Activated effector memory CD4-positive, alpha-beta T cell treated with Interleukin-2 at 50 U/mL for 16 hours (primary cell): ENCODE measurements around the gene ATP9B.

ENCODE experiments used
- DNase-seq: peaks from one replicate; pipeline ENCODE4 v3.0.0-alpha.2; 2020

Gene ATP9B

DNA sequence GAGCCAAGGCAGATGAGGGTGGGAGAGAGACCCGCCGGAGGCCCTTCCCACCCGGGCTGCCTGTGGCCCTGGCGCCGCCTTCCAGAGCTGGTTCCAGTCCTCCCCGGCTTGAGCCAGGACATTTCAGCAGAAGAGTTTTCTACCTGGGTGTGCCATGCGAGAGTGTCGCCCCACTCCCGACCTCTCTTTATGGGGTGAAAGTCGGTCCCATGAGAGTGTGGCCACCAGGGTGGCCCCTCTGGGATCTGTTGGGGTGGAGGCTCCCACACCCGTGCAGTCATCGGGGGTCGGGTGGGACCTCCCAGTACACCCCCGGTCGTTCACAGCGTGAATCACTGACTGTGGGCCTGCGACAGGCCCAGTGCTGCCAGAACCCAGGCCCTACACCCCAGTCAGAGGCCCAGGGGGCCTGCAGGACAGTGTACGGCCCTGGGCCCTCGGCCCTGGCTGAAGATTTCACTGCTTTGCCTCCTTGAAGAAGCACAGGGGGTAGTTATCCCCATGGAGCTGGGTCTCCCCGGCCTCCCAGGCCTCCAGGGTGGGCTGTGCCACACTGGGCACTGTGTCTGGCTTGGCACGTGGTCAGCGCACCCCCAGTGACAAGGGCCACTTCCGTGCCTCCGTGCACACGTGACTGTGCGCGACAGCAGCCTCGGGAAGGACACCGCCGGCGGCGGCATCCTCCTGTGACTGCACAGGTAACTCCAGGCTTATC lies 332.5 kb downstream of the ATP9B start:
- DNase-seq, result no peak

- no peak for DNase-seq
Measured at GRCh38 chr18:79402209-79402576, 333.0 kb downstream of the ATP9B start.

DNA sequence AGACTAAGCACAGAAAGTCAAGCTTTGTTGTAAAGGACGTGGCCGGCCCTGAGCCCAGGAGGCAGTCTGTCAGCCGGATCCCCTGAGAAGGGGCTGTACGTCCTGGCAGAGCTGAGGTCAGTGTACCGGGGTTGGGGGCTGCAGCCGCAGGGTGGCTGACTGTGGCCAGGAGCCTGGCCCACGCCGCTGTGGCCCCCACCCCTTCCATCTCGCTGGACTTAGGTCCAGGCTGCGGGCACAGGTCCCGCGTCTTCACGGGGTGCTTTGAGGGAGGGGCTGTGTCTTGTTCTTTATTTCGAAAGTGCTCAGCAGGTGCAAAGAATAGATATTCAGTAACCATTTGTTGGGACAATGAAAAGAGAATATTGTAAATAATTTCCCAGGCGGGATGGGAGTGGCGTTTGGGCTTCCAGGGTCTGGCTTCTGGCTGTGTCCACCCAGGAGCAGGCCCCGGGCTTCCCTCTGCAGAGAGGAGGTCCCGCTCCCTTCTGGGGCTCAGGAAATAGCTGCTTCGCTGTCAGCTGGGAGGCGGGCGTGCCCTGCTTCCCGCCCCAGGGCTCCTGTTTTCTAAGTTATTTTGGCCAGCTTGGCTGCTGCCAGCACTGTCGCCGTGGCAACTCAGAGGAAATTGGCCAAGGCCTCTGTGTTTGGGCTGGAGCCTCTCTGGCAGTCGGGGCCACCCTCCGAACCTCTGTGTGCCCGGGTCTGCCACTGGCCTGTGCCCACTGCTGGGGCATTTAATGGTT lies 334.0 kb downstream of the ATP9B start:
- DNase-seq, result no peak

DNA sequence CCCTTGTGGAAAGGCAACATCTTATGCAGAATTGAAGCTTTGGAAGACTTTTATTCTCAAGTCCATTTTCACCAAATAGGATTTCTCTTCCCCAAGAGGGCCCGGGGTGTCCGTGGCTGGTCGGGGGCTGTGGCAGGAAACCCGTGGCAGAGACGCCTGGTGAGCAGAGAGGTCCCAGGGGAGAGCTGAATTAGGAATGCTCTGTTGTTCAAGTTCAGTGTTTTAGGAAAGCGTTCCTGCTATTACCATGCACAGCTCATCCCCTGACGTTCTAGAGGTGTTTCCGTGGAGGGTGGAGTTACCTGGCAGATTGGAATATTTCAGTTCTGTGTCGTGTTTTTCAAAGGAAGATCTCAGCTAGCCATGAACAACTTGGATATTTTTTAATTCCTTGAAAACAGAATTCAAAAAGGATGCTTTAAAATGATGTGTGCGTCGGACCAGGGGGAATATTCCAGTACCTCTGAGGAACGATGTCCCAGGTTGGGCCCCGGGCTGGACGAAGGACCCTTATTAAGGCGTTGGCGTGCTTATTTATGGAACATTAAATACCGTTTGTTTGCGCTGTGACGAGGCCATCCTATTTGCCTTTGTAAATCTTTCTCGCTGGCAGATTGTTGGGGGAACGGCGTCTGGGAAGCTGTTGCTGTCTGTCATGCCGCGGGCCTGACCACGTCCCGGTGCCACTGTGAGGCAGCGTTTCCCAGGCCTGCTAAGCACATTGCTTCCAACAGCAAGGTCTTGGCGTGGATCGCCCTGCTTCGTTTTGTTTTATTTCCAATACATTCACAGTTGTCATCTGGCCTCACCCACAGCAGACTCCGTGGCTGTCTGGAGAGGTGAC lies 334.8 kb downstream of the ATP9B start:
- DNase-seq, result no peak

DNA sequence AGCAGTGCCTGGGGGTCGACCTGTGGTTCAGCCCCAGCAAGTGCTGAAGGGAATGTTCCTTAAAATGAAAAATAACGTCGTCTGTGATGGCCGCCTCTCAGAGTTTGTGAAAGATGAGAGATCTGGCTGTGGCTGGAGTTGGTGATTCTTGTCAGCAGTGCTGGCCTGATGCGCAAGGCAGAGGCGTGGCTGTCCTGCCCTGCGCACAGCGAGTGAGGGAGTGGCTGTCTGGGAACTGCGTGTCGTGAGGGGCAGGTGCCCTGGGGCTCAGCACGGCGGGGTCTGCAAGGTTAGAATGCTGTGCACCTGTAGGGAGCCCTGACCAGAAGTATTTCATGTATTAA lies 335.3 kb downstream of the ATP9B start:
- no peak for DNase-seq

DNA sequence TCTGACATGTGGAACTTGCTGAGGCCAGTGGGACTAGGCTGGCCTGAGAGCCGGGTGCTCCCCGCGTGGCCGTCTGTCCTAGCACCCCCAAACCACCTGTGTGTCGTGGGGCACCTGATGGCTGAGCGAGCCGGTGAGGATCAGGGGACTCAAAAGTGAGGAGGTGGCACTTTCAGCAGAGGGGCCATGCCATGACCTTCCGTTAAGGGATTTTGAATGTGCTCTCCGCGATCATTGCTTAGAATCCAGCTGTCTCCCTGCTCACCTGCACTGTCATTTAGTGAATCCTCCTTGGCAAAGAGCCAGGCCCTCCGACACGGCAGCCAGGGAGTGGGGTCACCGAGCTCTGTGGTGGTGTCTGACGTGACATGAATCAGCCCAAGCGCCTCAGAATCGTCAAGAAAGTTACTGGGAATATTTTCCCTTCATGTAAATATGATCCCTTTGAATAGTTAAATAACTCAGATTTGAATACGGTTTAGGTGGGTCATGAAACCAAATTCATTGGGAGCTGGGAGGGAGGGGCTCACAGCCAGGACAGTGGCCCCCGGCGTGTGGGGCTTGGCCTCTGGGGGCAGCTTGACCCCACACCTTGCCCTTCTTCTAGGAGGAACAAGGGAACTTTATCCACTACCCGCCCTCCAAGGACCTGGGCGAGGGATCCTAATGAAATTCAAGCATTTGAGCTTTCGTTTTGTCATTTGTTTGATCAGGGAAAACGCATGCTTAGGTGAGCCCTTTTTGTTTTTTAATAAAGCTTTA lies 336.0 kb downstream of the ATP9B start:
- no peak for DNase-seq

- DNase-seq, result peak; percentile 80
Measured at GRCh38 chr18:79405781-79406575, 336.8 kb downstream of the ATP9B start.

GRCh38 chr18:79406708-79407107 lies 337.5 kb downstream of the ATP9B start:
- no peak for DNase-seq

DNA sequence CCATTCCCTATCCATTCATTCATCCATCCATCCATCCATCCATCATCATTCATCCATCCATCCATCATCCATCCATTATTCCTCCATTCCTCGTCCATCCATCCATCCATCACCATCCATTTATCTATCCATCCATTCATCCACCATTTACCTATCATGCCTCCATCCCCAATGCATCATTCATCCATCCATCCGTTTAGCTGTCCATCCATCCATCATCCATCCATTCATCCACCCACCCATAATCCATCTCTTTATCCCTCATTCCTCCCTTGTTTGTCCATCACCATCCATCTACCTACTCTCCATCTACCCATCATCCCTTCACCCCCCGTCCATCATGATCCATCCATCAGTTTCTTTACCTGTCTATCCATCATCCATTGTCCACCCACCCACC lies 340.1 kb downstream of the ATP9B start:
- no peak for DNase-seq

- no peak for DNase-seq
Measured at GRCh38 chr18:79410171-79410641, 341.0 kb downstream of the ATP9B start.

- DNase-seq, result no peak
Measured at GRCh38 chr18:79410731-79411613, 341.8 kb downstream of the ATP9B start.

GRCh38 chr18:79411614-79412526 lies 342.7 kb downstream of the ATP9B start:
- no peak for DNase-seq

DNA sequence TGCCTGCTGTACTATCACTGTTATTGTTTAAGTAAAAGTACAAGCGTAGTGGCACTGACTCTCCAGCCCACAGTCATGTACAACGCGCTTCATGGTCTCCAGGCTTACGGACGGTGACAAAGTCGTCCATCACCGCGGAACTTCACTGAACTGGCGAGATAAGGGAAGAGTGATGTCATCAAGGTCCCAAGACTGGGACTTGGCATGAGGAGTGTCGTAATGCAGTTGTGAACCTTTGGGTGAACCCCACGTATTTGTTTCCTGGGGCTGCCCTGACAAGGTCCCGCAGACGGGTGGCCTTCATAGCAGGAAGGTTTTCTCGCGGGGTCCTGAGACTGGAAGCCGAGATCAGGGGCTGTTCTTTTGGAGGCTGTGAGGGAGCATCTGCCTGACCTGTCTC lies 343.8 kb downstream of the ATP9B start:
- no peak for DNase-seq

GRCh38 chr18:79413426-79413825 lies 344.2 kb downstream of the ATP9B start:
- no peak for DNase-seq

DNA sequence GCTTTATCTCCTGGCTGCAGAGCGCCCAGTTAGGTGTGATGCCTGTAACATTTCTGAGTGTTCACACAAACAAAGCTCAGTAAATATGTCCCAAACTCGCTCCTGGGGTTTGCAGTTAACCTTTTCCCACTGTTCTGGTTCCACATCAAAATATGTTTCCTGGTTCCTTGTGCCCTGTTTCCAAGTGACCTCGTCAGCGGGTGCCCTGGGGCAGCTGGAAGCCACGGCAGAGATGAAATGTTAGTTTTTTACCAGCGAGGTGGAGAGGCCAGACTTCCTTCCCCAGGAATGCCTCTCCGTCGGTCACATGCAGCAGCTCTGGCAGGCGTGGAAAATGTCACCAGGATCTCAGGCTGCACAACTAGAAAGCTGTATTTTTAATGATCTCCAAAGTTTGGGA lies 344.7 kb downstream of the ATP9B start:
- no peak for DNase-seq

DNA sequence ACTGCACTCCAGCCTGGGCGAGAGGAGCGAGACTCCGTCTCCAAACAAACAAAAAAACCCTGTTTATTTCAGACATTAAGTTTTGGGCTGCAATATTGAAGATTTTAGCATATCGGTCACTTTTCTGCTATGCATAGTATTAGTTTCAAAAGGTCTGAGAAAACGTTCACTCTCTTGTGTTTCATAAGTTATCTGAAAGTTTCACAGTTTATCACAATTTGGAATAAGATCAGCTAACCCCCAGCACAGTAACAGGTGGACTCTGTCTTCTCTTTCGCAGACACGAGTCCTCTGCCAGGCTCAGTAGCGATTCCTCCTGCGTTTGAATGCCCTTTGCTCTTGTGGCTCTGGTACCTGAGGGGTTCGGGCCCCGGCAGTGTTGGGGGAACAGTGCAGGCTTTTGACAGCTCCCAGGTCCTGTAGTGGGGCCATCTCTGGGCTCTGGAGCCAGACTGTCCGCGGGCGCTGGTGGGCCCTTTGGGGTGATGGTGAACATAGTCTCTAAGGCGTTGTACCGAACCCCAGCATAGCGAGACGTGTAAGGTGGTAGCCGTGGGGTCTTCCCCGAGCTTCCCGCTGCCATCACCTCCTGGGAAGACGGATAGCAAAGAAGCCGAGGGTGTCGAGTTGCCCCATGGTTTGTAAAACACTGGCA lies 347.0 kb downstream of the ATP9B start:
- no peak for DNase-seq

- no peak for DNase-seq
Measured at GRCh38 chr18:79416677-79417052, 347.5 kb downstream of the ATP9B start.

GRCh38 chr18:79418236-79418635 lies 349.0 kb downstream of the ATP9B start:
- DNase-seq, result no peak

- DNase-seq, result no peak
Measured at GRCh38 chr18:79418642-79419041, 349.4 kb downstream of the ATP9B start.
